Pons (tissue), 1 donor: ENCODE results near the gene PTPRT.
A peak's percentile ranks its signal among the peaks of the same experiment; 100 is the strongest.
"Not testable (repeated sequence)": the region's sequence is repeated elsewhere in the genome, so short reads cannot be mapped to it uniquely, and the experiment has no call there.

Experiments
- DNase-seq: peaks from one replicate; pipeline ENCODE4 v3.0.0-alpha.2; 2016; ENCODE audit warnings: low spot score

The PTPRT gene

DNA sequence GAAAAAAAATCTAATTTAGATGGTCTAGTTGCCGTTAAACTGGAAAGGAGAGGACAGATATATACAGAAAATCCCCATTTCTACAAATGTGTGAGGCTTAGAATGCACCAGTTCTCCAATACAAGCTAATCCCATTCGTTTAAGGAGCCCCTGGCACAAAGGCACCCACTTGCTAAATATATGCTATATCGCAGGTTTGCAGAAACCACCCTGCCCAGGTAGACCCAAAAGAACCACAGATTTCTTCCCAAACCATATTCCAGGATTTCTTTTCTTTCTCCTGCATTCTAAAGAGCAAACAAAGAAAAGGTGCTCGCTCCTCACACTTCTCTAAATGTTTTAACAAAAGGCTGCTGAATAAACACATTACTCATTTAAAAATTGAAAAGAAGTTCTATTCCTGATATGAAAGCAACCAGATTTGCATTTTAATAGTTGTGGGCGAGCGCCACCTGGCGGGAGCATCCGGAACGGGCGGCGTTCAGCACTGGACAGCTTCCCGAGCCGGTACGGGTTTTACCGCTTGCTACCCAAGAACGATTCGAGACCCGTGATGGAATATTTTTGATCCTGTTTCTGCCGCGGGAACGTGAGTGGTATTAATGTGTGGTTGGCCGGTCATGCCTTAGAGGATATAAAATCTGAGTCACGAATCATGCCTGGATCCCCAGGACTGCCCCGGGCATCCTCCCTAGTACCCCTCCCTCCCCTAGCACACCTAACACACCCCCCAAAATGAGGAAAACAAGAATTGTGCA lies 2.1 kb downstream of the PTPRT start:
- peak; percentile 63 for DNase-seq

DNA sequence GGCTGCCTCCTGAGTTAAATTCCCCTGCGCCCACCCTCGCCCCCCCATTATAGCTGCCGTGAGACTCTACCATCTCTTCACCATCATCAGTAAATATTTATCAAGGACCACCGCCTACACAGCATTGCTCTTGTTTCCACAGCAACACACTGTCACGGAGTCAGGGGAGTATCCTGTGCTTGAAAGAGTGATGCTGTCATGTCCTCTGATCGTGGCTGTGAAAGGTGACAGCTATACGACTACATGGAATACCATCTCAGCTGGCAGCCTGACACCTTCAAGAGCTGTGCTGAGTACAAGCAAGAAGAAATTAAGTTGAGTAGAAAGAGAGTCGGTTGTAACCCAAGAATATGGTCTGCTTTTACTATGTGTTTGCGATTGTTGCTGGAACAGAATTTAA lies 3.4 kb downstream of the PTPRT start:
- DNase-seq, result no peak

DNA sequence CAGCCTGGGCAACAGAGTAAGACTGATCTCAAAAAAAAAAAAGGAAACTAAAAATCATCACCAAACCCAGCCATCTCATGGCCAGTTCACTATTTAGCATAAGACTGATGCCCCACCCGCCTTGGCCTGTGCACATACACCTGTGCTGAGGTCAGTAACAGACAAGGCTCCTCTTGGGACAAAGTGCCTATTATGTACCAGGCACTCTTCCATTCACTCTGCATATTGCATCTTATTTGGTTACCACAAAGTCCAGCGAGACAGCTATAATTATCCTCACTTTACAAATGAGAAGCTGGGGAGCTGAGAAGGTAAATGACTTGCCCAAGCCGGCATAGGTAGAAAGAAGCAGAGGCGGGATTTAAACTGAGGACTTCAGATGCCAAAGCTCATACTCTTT lies 3.8 kb downstream of the PTPRT start:
- no peak for DNase-seq

DNA sequence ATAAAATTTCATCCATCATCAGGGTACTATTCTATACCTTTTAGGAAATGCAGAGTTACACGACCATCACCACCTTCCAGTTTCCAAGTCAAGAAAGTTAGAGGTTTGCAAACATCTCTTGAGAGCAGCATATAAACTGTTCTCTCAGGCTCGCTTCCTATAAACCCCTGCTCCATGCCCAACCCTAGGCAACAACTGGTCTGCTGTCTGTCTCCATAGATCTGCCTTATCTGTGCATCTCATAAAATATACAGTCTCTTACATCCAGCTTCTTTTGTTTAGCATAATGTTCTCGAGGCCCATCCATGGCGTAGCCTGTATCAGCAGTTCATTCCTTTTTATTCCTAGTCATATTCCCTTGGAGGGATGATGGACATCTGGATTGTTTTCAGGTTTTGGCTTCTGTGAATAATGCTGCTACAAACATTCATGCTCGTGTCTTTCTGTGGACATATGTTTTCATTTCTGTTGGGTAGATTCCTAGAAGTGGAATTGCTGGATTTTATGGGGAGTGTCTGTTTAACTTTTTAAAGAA lies 6.1 kb downstream of the PTPRT start:
- no peak for DNase-seq

DNA sequence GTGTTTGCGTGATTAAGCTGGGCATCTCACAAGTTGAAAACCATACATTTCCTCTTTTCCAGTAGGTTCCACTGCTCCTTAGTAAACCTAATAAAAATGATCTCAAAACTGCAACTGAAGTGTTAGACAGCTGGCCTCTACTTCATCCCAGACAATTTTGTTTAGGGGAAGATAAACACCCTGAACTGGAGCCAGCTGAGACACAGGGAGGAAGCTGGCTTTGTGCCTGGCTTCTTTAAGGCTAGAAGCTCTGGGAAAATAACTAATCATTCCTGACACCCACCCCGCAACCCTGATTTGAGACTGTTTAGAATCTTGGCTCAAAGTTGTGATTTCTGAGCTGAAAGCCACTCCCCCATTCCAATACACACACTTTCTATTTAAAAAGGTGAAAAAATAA lies 11.6 kb downstream of the PTPRT start:
- peak; percentile 15 for DNase-seq

DNA sequence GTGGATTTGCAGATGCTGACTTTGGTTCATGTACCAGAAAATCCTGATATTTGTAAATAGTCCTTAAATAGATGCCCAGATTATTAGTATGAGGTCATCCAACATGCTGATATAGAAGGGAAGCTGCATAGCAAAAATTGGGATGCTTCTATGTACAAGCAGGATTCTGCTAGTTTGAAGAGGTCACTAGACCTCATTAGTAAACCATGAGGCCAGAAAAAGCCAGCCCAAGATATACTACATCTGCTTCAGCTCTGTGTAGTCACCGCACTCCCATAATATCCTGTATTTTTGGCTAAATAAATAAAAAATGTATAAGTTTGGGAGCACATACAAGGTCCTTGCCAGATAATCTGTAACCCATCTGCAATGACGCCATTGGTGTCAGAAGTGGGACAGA lies 13.0 kb downstream of the PTPRT start:
- no peak for DNase-seq

DNA sequence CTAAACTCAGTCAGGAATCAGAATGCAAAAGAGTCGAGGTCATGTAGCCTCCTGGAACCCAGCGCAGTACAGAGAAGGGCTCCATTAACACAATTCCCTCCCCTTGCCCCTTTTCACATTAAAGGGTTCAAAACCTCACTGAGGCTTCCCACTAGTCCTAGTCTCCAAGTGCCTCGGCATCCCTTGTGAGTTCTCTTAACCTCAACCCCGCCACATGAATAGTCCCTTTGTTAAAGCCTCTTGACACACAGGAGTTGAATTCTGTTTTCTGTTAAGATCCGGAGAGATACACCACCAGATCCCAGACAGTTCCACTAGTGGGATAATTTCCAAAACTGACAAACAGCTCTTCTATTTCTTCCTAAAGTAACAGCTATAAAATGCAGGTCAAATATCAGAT lies 17.8 kb downstream of the PTPRT start:
- DNase-seq, result peak; percentile 39

DNA sequence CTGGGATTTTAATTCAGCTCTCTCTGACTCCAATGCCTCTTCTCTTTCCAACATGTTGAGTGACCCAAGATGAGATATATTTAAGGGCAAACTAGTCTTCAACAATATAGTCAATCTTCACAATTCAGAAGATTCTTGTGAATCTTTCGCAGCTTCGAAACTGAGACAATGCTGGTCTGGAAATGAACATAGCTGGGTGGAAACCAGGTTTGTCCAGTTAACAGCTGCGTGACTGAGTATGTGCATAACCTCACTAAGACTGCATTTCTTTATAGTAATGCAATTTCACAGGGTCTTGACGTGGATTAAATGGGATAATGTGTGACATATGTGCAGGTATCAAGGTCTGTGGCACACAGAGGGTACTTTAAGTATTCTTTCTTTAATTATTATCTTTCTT lies 18.9 kb downstream of the PTPRT start:
- DNase-seq, result no peak

GRCh38 chr20:43167615-43168014 lies 22.1 kb downstream of the PTPRT start:
- no peak for DNase-seq

DNA sequence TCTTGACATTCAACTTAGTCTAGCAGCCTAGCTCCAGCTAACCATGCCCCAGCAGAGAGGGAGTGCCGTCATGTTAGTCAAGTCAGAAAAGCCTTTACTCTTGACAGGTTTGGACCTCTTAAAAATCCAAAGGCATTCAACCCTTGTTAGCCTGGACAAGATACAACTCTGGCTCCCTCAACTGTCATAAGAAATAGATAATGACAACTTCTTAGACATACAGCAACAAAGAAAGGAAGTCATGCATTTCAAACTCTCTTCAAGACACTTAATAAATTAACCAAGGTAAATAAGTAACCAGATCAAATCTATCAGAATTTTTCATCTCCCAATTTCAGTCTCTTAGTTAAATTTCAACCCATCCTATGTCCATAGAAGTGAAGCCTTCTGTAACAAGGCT lies 22.7 kb downstream of the PTPRT start:
- no peak for DNase-seq

DNA sequence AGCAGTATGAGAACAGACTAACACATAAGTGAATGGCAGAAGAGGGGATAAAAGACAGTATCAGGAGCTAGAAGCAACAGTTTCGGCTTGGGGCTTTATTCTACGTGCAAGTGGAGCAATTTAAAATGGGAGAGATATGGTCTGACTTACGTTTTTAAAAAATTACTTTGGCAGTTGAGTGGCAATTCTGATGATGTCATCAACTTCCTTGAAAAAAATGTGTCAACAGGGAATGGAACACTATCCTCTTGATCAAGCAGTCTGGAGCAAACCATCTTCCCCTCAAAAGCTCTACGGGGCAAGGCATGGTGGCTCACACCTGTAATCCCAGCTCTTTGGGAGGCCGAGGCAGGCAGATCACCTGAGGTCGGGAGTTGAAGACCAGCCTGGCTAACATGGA lies 24.1 kb downstream of the PTPRT start:
- DNase-seq, result no peak

DNA sequence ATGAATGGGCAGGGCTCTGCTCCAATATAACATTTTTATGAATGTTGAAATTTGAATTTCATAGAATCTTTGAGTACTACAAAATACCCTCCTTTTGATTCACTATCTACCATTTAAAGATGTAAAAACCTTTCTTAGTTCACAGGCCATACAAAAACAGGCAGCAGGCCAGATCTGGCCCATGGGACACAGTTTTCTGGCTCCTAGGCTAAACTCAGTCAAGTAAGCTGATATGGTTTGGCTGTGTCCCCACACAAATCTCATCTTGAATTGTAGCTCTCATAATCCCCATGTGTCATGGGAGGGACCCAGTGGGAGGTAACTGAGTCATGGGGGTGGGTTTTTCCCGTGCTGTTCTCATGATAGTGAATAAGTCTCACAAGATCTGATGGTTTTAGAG lies 25.0 kb downstream of the PTPRT start:
- not testable (repeated sequence) for DNase-seq

GRCh38 chr20:43161716-43162115 lies 28.0 kb downstream of the PTPRT start:
- no peak for DNase-seq

- DNase-seq, result no peak
These were observed 28.8 kb downstream of the PTPRT start for GRCh38 chr20:43160941-43161340.

- peak; percentile 40 for DNase-seq
These were observed 29.7 kb downstream of the PTPRT start for GRCh38 chr20:43159994-43160393.

DNA sequence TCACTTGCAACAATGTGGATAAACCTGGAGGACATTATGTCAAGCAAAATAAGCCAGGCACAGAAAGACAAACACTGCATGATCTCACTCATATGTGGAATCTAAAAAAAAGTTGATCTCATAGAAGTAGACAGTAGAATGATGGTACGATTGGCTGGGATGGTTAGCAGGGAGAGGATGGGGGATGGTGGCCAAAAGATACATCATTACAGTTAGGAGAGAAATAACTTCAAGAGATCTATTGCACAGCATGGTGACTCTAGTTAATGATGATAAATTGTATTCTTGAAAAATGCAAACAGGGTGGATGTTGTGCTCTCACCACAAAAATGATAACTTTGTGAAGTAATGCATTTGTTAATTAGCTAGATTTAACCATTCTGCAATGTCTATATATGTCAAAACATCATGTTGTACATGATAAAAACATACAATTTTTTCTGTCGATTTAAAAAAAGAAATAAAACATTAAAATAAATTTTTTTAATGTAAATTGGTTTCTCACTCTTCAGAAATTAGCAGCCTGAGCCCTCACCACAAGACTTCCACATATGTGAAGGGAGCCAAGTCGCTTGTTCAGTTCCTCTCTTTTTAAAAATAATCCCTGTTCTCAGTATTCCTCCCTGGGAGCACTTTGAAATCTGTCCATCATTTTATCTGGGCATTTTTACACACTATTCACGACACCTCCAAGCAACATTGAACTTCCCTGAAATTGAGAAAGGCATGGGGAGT lies 34.2 kb downstream of the PTPRT start:
- DNase-seq, result no peak

- no peak for DNase-seq
These were observed 37.8 kb downstream of the PTPRT start for GRCh38 chr20:43151901-43152300.

GRCh38 chr20:43151256-43151655 lies 38.5 kb downstream of the PTPRT start:
- DNase-seq, result no peak

GRCh38 chr20:43140726-43141125 lies 49.0 kb downstream of the PTPRT start:
- no peak for DNase-seq

- DNase-seq, result peak; percentile 24
These were observed 51.5 kb downstream of the PTPRT start for GRCh38 chr20:43138061-43138770.

DNA sequence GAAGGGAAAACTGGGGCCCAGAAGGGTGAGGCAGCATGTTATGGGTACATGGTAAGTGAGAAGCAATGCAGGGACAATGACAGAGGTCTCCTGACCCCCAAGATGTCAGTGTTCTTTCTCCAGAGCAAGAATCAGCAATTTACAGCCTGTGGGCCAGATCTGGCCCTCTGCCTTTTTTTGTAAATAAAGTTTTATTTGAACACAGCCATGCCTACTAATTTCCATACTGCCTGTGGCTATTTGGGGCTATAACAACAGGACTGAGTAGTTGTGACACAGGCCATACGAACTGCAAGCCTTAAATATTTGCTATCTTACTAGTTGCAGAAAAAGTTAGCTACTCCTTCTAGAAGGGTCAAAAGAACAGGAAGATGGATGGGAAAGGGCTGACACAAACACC lies 52.5 kb downstream of the PTPRT start:
- DNase-seq, result no peak

GRCh38 chr20:43124241-43124640 lies 65.5 kb downstream of the PTPRT start:
- peak; percentile 34 for DNase-seq

GRCh38 chr20:43123180-43123579 lies 66.5 kb downstream of the PTPRT start:
- DNase-seq, result no peak
